GM12891 (cell line): ENCODE measurements around the gene AGBL3.

Source experiments
- PAX5 ChIP-seq: IDR thresholded peaks from 2 replicates; pipeline ENCODE4 v1.6.1; 2011; ENCODE audit warnings: low read length, moderate library complexity, mild to moderate bottlenecking; ENCODE audit not compliant: insufficient read depth, severe bottlenecking
- POLR2A ChIP-seq: IDR thresholded peaks from 2 replicates; pipeline ENCODE4 v1.6.1; 2011; ENCODE audit warnings: low read depth, low read length, control low read depth
- POLR2AphosphoS5 ChIP-seq: IDR thresholded peaks from 2 replicates; pipeline ENCODE4 v1.6.1; 2011; ENCODE audit warnings: low read depth, low read length, control low read depth
- TAF1 ChIP-seq: IDR thresholded peaks from 2 replicates; pipeline ENCODE4 v1.6.1; 2011; ENCODE audit warnings: low read depth, low read length, control low read depth

- TF ChIP-seq POLR2A: no peak
- no peak for TF ChIP-seq POLR2AphosphoS5
- no peak for TF ChIP-seq TAF1
- no peak for TF ChIP-seq PAX5
Measured at GRCh38 chr7:134940729-134941128, 45.6 kb upstream of the AGBL3 start.
